Lower leg skin (tissue), 3 donors: ENCODE data around the gene LCE5A.

ENCODE experiments used
- POLR2A ChIP-seq, 2 donors: fragments of 450-650 bp; IDR thresholded peaks; one replicate each; pipeline ENCODE4 v1.6.1; 2016 to 2017; ENCODE audit warnings: antibody characterized with exemption in 2 of 2, mild to moderate bottlenecking in 1 of 2, moderate library complexity in 1 of 2
- TF ChIP-seq, protein P1 (sequence below), 3 donors: fragments of 450-650 bp; IDR thresholded peaks; one replicate each; pipeline ENCODE4 v1.5.1; 2016; ENCODE audit warnings: antibody characterized with exemption in 3 of 3, mild to moderate bottlenecking in 3 of 3, moderate library complexity in 2 of 3

GRCh38 chr1:152539901-152540300 is 29.3 kb downstream of the LCE5A start:
- TF ChIP-seq, protein P1, sequence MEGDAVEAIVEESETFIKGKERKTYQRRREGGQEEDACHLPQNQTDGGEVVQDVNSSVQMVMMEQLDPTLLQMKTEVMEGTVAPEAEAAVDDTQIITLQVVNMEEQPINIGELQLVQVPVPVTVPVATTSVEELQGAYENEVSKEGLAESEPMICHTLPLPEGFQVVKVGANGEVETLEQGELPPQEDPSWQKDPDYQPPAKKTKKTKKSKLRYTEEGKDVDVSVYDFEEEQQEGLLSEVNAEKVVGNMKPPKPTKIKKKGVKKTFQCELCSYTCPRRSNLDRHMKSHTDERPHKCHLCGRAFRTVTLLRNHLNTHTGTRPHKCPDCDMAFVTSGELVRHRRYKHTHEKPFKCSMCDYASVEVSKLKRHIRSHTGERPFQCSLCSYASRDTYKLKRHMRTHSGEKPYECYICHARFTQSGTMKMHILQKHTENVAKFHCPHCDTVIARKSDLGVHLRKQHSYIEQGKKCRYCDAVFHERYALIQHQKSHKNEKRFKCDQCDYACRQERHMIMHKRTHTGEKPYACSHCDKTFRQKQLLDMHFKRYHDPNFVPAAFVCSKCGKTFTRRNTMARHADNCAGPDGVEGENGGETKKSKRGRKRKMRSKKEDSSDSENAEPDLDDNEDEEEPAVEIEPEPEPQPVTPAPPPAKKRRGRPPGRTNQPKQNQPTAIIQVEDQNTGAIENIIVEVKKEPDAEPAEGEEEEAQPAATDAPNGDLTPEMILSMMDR (IDR thresholded peaks at IDR 0.05) = no peak
- TF ChIP-seq POLR2A (IDR thresholded peaks at IDR 0.05) = no peak
